CD4-positive, alpha-beta T cell treated with Interleukin-17A for 4 hours (primary cell): ENCODE measurements around the gene PYM1.

Experiments used
- DNase-seq: peaks from one replicate; pipeline ENCODE4 v3.0.0-alpha.2; 2020; ENCODE audit warnings: mixed read lengths

PYM1 gene

GRCh38 chr12:55927588-55928502 is at the start of gene PYM1:
Gene PYM1, minus strand, starts transcription at chr12:55927894. Its CDS starts 133 bp downstream, at chr12:55927761.
- peak; percentile 78 for DNase-seq

GRCh38 chr12:55974308-55974730 is 46.6 kb upstream of the PYM1 start:
- peak; percentile 47 for DNase-seq

DNA sequence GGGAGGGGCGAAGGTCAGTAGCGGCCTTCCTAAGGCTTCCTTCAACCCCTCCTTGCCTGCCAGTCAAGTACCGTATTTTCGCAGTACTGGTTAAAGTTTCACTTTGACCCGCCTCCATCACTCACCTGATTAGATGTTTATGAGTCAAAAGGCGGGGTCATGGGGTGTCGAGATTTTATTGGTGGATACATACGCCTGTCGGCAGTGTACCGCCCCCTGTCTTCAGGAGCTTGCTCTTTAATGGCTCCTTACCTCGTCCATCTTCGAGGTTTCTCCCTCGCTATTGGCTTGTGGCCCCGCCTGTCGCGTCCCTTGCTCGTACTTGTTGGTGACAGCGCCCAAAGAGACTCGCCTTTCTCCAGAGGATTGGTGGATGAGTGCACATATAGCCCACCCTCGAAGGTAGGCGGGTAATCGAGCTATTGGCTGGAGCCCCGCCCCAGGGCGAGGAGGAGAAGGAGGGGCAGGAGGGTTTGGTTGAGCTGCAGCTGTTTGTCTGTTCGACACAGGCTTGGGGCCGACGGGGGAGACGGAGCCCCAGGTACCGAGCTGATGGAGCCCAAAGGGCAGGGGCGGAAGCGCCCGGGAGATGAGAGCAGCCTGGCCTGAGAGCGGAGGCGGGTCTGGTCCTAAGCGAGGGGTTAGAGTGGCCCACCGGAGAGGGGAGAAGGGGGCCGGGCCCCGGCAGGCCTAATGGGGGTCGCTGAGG is 46.1 kb upstream of the PYM1 start, which contains the start of gene RAB5B:
Gene RAB5B, plus strand, starts transcription at position 480 of the 709 bp plus-strand sequence. CDS start 12,883 bp downstream, outside the sequence.
- peak; percentile 97 for DNase-seq

- no peak for DNase-seq
Measured at GRCh38 chr12:55972911-55973598, 45.4 kb upstream of the PYM1 start.

- no peak for DNase-seq
Measured at GRCh38 chr12:55972456-55972855, 44.8 kb upstream of the PYM1 start.

GRCh38 chr12:55972042-55972441 is 44.3 kb upstream of the PYM1 start:
- no peak for DNase-seq

- no peak for DNase-seq
Measured at GRCh38 chr12:55970775-55971174, 43.1 kb upstream of the PYM1 start.

GRCh38 chr12:55969356-55969755 is 41.7 kb upstream of the PYM1 start:
- DNase-seq: no peak

GRCh38 chr12:55966408-55967281 is 39.0 kb upstream of the PYM1 start, which contains the start of gene CDK2:
Gene CDK2, plus strand, starts transcription at chr12:55966830. Its CDS starts 179 bp downstream, at chr12:55967009.
- DNase-seq: peak; percentile 96

GRCh38 chr12:55965941-55966407 is 38.3 kb upstream of the PYM1 start, which contains the start of gene PMEL:
Gene PMEL, minus strand, starts transcription at chr12:55966042. Its CDS starts 31 bp downstream, at chr12:55966011.
- DNase-seq: no peak

DNA sequence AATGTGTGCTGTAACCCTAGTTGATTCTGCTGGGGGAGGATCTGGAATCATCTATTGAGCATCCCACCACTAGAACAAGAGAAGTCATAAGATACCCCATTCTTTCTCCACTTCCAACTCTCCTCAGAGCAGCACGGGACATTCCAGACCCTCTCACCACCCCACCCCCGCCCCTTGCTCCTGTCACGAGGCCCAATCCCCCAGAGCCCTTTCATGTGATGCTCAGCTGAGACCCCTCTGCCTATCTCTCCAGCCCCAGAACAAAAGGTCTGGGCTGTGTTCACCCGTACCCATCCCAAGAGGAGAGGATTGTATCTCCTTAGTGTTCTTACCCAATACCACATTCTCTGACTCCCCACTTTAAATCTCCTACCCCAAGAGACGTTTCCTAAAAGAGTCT is 37.5 kb upstream of the PYM1 start:
- no peak for DNase-seq

- no peak for DNase-seq
Measured at GRCh38 chr12:55963760-55964159, 36.1 kb upstream of the PYM1 start.

GRCh38 chr12:55957106-55957859 is 29.6 kb upstream of the PYM1 start:
- no peak for DNase-seq

- peak; percentile 77 for DNase-seq
Measured at GRCh38 chr12:55955800-55956508, 28.3 kb upstream of the PYM1 start.

DNA sequence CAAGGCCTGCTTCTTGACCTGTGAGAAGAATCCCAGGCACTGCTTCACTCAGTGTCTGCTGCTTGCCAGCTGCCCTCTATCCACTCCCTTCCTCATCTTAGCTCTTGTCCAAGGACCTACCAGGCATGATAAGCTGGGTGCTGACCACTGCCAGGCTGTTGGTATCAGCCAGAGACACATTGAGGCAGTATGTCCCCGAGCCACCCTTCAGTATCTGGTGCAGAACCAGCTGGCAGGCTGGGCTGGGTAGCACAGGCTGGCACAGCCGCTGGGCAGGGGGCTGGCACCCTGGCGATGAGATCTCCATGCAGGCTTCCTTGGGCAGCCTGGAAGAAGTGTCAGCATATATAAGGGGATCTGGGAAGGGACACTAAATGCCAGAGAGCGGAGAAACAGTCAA is 27.6 kb upstream of the PYM1 start:
- DNase-seq: no peak

GRCh38 chr12:55946553-55946952 is 18.9 kb upstream of the PYM1 start:
- no peak for DNase-seq

DNA sequence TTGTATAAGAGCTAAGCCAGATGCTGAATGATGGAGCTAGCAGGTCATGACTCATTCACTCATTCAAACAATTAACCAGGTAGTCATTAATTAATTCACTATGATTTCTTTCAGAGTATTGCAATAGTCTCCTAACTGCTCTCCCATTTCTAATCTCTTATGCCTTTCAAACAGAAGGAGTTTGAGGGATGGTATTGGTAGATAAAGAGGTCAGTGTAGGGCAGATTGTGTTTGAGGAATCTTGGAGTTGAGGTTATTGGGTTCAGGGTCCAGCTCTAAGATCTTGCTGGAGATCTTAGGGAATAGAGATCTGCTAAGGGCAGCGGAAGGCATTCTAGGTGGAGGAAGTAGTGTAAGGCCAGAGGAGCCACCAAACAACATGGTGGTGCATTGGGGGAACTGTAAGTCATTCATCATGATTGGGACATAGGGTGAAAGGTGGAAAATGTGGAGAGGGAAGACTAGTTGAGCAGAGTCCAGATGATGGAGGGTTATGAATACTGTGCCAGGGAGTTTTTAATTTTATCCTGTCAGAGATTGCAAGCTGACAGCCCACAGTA is 15.0 kb upstream of the PYM1 start:
- no peak for DNase-seq

- no peak for DNase-seq
Measured at GRCh38 chr12:55942055-55942454, 14.4 kb upstream of the PYM1 start.

GRCh38 chr12:55940065-55940732 is 12.5 kb upstream of the PYM1 start:
- peak; percentile 88 for DNase-seq
